GM21381 (cell line): ENCODE measurements around the gene SETSIP.
"Not testable (repeated sequence)": the region's sequence is repeated elsewhere in the genome, so short reads cannot be mapped to it uniquely, and the experiment has no call there.

Experiments used
- ATAC-seq: cut with Tn5 transposase; IDR thresholded peaks from one replicate; pipeline ENCODE4 v1.9.1; 2021; ENCODE audit warnings: mild to moderate bottlenecking, moderate library complexity; ENCODE audit not compliant: unreplicated experiment

The SETSIP gene

DNA sequence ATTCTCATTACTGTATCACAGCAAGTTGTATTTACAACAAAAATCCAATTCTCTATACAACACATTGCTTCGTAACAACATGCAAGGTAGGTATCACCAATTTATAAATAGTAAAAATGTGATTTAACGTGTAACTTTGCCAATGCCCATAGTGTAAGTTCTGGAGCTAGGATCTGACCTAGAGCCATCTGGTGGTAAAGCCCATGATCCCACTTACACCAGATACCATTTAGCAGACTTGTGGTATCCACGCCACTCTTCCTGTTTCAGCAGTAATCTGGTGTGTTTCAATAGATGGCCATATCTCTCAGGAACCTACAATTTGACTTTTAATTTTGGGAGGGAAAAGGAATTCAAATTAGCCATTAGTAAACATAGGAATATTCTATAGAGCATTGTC lies 10.2 kb downstream of the SETSIP start:
- ATAC-seq: no peak

DNA sequence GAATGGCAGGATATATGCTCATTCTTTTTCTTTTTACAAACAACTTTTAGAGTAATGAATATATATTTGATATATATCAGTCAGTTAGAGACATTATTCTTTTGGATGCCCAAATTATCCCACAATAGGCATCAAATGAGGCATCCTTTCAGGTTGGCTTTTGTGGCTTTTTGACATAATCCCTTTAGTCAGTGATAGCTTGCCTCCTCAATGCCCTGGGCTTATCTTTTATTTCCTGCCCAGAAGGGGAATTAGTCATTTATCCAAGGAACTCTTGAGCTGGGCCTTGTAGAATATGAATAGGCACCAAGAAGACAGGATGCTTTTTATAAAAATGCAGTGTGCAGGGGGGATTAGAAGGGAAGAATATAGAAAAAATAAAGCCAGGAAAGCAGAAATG lies 23.3 kb downstream of the SETSIP start:
- ATAC-seq: no peak

DNA sequence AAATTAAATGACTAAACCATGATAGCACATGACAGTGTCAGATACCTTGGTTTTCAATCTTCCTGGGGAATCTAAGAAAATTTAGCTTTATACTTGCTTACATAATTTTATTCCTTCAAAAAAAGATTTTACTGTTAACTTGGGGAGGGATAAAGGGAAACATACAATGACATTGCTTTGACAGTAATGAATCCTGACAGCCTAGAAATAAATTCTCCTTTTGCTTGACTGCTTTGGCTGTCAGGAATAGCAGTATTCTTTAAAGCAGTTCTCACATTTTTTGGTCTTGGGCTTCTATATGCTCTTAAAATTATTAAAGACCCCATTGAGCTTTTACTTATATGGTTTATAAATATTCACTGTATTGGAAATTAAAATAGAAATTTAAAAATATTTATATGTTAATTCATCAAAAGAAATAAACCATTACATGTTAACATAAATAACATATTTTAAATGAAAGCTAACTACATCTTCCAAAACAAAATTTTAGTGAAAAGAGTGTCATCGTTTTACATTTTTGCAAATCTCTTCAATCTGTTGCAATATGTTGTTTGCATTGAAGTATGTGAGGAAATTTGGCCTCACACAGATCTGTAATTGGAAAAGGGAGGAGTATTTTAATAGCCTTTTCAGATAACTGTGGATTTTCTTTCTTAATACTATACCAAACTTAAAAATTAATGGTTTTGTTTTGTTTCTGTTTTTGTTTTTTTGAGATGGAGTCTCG lies 29.3 kb downstream of the SETSIP start:
- ATAC-seq: no peak

DNA sequence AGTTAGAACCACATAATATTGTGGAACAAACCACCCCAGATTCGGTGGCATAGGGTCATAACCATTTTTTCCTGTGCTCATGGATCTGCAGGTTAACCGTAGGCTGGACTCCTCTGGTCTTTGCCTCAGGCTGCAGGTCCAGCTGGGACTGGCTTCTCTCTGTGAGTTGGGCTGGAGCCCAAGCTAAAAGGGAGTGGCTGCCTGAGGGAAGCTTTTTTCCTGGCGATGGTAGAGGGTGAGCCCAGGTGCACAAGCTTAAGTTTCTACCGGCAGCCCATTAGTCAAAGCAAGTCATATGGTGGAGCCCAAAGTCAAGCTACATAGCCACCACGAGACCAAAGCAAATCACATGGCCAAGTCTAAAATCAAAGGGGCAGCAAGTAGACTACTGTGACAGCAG lies 31.6 kb downstream of the SETSIP start:
- no peak for ATAC-seq

DNA sequence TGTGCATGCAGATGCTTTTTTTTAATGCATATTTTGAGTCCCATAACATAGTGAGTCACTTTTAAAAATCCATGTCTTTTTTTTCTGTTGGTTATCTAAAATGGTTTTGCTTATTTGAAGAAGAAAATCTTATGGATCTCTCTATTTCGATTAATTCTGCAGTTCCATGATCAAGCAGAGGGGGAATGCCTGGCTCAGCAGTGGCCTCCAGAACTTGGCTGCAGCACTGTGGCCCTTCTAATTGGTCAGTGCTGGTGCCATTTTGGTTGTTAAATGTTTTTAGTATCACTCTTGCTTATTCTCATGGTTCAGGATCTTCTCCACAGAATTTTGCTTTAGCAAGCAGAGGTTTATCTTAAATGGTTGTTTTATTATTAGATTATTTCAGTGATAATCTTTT lies 34.2 kb downstream of the SETSIP start:
- ATAC-seq: no peak

DNA sequence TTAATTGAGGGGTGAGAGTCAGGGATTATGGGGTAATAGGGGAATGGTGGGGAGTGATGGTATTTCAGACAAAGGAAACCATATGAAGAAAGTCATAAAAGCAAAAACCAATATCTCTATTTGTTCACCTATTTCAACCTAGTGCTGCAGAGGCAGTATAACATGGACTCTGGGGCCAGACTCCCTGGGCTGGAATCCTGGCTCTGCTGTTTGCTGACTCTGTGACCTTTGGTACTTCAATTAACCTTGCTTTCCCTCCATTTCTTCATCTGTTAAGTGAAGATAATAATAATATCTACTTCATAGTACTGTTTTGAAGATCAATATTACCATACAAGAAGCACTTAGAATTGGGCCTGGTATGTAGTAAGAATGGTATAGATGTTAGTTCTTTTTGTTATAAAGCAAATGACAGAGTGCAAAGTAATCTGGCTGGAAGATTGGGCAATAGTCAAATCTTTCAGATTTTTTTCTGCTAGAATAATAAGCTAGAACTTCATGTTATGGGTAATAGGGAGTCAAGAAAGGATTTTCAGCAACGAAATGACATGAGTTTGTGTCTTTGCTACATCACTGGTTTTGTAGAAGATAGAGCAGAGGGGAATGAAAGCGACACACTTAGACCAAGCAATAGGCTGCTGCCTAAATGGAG lies 36.4 kb downstream of the SETSIP start:
- ATAC-seq: no peak

DNA sequence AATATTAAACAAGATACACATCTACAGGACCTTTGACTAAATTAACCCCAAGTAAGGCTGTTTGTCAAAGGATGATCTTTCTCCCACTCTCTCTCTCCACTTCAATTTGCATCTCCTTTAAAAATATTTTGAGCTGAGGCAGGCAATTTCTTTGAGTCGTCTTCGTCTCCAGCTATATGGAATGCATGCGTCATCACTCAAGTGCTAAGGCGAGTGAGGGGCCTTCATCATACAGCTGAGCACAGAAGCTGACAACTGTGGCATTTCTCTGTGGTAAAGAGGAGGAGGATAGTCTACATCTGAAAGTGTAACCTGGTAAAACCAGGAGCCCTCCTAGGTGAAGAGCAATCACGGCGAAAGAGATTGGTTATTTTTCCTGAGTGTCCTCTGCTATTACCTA lies 37.8 kb downstream of the SETSIP start:
- no peak for ATAC-seq

DNA sequence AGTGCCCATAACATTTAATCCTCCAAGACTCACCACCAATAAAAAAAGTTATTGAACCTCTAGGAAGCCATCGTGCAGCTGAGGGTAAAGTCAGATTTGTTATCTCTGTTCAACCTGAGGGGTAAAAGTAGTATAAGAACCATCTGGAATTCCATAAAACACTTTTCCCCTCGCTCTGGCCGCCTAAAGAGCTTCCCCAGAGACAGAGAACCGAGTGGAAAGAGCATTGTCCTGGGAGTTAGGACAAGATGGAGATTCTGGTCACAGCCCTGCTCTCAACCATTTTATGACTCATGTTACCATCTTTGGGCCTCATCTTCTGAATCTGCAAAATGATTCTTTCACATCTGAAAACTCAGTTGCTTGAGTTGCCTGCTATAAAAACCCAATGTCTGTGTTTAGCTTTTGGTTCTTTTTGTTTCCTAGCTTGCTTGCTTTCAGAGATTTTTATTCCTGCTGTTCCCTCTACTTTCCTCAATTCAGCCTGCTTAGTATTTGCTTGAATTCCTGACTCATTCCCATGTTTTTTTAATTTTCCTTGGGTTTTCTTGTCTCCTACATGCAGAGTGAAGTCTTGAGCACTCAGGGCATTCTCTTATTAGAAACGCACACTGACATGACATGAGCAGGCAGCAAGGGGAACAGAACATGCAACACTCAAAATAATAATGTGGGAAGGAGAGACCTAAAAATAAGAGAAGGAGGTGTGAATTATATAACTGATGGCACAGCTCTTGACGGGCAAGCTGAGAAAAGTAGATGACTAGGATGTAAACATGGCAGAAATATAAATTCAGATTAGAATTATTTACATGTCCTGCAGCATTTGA lies 43.7 kb downstream of the SETSIP start:
- no peak for ATAC-seq

DNA sequence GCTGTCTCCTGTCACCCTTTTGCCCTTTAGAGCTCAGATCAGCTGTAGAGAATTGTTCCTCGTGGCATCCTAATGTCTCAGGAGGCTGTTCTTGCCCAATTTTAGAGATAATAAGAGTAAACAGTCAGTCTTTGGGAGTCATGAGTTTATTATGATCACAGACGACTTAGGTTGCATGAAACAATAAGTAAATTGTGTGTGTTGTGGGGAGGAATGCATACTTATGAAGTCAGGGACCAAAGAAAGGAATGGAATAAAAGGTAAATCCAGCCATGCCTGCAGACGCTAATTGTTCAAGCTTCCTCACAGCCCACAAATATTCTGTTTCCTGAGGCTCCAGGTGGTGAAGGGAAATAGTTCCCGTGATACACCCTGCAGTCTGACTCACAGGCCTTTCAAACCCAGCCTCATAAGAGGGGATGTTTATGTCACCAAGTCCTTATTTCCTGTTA lies 44.5 kb downstream of the SETSIP start:
- ATAC-seq: no peak

DNA sequence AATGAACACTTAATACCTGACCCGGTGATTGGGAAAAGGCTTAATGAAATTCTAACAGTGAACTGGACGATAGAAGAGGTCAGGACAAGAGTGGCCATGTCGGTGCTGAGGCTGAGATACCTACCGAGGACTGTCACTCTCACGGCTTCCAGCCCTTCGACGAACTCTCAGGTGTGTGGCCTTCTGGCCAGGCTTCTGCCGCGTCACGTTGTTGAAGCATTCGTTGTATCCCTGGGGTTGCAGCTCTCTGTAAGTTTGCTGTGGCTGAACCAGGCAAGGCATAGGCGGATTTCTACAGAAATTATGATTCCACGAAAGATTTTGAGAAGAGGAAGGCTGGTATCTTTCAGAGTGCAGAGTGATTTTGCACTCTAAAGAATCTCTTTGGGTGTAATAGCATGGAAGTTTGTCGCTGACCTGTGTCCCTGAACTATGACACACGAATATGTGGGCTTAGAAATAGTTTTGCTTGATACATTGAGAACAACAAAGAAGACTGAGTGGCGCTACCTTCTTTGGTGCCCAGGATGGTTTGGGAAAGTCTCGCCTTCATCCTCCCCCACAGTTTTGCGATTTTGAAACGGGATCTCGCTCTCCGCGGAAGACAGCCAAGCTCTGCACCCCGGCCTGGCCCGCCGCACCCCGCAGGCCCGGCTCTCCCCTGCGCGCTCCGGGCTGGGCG lies 45.8 kb downstream of the SETSIP start:
- ATAC-seq: no peak

DNA sequence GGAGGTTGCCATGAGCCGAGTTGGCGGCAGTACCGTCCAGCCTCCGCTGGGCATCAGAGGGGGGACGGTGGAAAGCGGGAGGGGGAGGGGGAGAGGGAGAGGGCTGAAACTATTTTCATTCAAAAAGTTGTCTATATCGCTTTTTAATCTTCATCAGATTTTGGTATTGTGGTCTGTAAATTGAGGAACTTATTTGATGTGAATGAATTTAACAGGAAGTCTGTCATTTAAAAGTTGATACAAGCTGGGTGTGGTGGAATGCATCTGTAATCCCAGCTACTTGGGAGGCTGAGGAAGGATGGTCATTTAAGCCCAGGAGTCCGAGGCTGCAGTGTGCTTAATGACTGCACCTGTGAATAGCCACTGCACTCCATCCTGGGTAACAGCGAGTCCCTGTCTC lies 48.4 kb downstream of the SETSIP start:
- no peak for ATAC-seq

DNA sequence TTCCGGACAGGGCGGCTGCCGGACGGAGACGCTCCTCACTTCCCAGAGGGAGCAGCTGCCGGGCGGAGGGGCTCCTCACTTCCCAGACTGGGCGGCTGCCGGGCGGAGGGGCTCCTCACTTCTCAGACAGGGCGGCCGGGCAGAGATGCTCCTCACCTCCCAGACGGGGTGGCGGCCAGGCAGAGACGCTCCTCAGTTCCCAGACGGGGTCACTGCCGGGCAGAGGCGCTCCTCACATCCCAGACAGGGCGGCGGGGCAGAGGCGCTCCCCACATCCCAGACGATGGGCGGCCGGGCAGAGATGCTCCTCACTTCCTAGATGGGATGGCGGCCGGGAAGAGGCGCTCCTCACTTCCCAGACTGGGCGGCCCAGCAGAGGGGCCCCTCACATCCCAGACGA lies 49.2 kb downstream of the SETSIP start:
- ATAC-seq: not testable (repeated sequence)
